Testis (tissue), 2 donors: ENCODE measurements around the gene PPTC7.

ENCODE experiments used
- POLR2A ChIP-seq: fragments of 450-650 bp; IDR thresholded peaks from one replicate; pipeline ENCODE4 v1.6.1; 2017; ENCODE audit warnings: antibody characterized with exemption, mild to moderate bottlenecking, moderate library complexity
- TF ChIP-seq, protein P1 (sequence below), 3 experiments: fragments of 450-650 bp in 2 of 3; fragments of 200-600 bp in 1 of 3; sonication (generic) in 1 of 3; IDR thresholded peaks; one replicate each; pipeline ENCODE4 v1.5.1; 2016 to 2019; ENCODE audit warnings: antibody characterized with exemption in 3 of 3, mild to moderate bottlenecking in 2 of 3, moderate library complexity in 1 of 3

DNA sequence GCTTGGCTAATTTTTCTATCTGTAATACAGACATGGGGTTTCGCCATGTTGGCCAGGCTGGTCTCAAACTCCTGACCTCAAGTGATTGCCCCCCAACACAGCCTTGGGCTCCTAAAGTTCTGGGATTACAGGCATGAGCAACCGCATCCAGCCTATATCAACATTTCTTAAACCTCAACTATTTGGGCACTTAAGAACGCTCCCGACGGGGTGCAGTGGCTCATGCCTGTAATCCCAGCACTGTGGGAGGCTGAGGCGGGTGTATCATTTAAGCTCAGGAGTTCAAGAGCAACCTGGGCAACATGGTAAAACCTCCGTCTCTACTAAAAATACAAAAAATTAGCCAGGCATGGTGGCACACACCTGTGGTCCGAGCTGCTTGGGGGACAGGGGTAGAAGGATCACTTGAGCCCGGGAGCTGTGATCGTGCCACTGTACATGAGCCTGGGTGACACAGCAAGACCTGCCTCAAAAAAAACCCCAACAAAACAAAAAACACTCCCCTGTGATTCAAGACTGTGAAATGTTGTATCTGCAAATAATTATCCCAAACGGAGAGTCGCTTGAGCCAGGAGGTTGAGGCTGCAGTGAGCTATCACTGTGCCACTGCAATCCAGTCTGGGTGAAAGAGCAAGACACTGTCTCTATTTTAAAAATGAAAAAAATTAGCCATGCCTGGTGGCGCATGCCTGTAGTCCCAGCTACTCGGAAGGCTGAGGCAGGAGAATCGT lies 21.5 kb downstream of the PPTC7 start:
- TF ChIP-seq, protein P1, sequence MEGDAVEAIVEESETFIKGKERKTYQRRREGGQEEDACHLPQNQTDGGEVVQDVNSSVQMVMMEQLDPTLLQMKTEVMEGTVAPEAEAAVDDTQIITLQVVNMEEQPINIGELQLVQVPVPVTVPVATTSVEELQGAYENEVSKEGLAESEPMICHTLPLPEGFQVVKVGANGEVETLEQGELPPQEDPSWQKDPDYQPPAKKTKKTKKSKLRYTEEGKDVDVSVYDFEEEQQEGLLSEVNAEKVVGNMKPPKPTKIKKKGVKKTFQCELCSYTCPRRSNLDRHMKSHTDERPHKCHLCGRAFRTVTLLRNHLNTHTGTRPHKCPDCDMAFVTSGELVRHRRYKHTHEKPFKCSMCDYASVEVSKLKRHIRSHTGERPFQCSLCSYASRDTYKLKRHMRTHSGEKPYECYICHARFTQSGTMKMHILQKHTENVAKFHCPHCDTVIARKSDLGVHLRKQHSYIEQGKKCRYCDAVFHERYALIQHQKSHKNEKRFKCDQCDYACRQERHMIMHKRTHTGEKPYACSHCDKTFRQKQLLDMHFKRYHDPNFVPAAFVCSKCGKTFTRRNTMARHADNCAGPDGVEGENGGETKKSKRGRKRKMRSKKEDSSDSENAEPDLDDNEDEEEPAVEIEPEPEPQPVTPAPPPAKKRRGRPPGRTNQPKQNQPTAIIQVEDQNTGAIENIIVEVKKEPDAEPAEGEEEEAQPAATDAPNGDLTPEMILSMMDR (IDR thresholded peaks at IDR 0.05): no peak
- TF ChIP-seq POLR2A: no peak
